Stimulated activated naive B cell treated with anti-CD40 and anti-IgM and Interleukin-4, amounts not matched to agents 10 μg/mL and 1 μg/mL and 100 μg/mL, for 72 hours (primary cell): Measurements from ENCODE around the gene S100A3.
A peak's percentile ranks its signal among the peaks of the same experiment; 100 is the strongest.
"Not testable (repeated sequence)": the region's sequence is repeated elsewhere in the genome, so short reads cannot be mapped to it uniquely, and the experiment has no call there.

Experiments used
- ATAC-seq, 2 donors: fragments of 150-1000 bp; cut with Tn5 transposase; replicated peaks; 2 replicates each; pipeline ENCODE4 v1.10.0; 2021; ENCODE audit warnings: moderate library complexity in 1 of 2
- DNase-seq: peaks from one replicate; pipeline ENCODE4 v3.0.0; 2021
- H3K27ac Mint-ChIP-seq: one replicate; pipeline ENCODE4 v1.8.0; 2022; ENCODE audit warnings: mild to moderate bottlenecking, mixed read lengths
- H3K27me3 Mint-ChIP-seq, 2 donors: one replicate each; pipeline ENCODE4 v1.8.0; 2022; ENCODE audit warnings: mixed read lengths in 2 of 2
- H3K36me3 Mint-ChIP-seq, 2 donors: one replicate each; pipeline ENCODE4 v1.8.0; 2022; ENCODE audit warnings: mixed read lengths in 2 of 2, mild to moderate bottlenecking in 1 of 2
- H3K4me1 Mint-ChIP-seq, 2 donors: one replicate each; pipeline ENCODE4 v1.8.0; 2022; ENCODE audit warnings: mixed read lengths in 2 of 2, mild to moderate bottlenecking in 1 of 2
- H3K4me3 Mint-ChIP-seq, 2 donors: one replicate each; pipeline ENCODE4 v1.8.0; 2022; ENCODE audit warnings: mild to moderate bottlenecking in 2 of 2, mixed read lengths in 2 of 2, moderate library complexity in 1 of 2
- H3K9me3 Mint-ChIP-seq, 2 donors: one replicate each; pipeline ENCODE4 v1.8.0; 2022; ENCODE audit warnings: mixed read lengths in 2 of 2, mild to moderate bottlenecking in 1 of 2

S100A3 gene, protein sequence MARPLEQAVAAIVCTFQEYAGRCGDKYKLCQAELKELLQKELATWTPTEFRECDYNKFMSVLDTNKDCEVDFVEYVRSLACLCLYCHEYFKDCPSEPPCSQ

DNA sequence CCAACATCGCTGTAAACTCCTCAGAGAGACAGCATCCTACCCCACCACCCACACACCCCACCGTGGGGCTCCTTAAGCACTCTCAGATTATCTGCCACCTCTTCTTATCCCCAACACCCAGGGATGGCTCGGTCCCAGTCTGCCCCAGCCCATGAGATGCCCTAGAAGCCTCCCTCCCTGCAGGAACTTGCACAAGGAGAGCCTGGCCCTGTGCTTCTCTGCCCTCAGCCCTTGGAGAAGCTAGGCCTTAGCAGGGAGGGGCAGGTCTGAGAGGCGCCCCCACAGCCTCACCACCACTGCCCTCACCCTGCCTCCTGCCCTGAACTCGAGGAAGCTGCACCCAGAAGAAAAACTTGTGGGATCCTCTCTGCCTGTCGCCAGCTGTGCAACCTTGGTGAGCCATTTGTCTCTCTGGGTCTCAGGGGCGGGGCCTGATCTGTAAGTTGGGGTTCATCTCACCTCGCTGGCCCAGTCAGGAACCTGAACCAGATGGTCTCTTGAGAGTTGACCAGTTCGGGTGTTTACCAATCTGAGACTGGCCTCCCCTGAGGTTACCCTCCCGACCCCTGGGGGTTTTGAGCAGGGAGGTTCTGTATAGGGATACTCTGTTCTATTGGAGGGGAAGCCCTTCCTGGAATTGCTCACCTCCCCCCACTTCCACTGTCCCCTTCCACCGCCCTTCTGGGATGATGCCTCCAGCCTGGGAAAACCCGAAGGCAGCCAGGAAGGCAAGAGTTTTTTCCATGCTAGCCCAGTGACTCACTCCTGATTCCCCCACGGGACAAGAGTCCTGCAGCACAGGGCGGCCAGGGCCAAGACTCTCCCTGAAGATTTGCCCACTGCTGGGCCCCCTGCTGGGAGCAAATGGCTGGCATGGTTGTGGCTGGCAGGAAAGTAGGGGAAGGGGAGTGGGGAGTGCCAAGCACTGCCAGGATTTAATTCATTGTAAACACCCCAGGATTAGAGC, at the start of gene S100A3:
TSS of gene S100A3 (minus strand) at position 537 of the 967 bp plus-strand sequence. CDS start 773 bp downstream, outside the sequence.
- H3K36me3 Mint-ChIP-seq, result peaks cover 3 to 19% of the 10 kb centered on the region in 2 donors
- no peak for DNase-seq
- peaks cover 32 to 50% of the 10 kb centered on the region in 2 donors for H3K4me1 Mint-ChIP-seq
- peak within 1 kb of the TSS; percentile 14 for H3K27ac Mint-ChIP-seq
- peaks cover 0 to 1% of the 10 kb centered on the region in 2 donors for H3K9me3 Mint-ChIP-seq
- no peak for ATAC-seq
- peaks cover 0 to 13% of the 10 kb centered on the region in 2 donors for H3K27me3 Mint-ChIP-seq
- no peak within 1 kb of the TSS for H3K4me3 Mint-ChIP-seq

DNA sequence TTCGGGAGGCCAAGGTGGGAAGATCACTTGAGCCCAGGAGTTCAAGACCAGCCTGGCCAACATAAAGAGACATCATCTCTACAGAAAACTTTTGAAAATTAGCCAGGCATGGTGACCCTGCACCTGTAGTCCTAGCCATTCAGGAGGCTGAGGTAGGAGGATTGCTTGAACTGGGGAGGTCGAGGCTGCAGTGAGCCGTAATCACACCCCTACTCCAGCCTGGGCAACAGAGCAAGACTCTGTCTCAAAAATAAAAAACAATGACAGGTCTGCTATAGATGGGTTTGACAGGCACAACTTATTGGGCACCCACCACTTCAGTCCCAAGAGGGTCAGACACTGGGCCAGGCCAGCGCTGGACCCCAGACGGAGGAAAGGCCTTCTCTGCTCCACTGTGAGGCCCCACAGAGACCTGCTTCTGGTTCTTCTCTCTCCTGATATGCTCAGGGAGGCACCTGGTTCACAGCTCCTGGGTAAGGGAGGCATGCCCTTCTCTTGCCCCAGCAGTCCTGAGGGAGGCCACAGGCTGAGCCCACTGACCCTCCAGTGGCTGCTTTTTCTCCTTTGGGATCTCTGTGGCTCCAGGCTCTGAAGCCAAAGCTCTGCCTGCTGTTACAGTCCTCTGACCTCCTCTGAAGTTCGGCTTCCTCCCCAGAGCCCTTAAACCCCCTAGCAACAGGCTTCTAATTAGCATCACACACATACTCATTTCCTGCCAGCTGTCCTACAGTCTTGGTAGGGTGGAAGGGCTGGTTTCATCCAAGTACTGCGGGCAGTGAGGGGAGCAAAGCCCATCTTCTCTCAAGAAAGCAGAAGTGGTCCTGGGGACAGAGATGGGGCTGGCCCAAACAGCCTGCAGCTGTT, 49.5 kb upstream of the S100A3 start:
- Mint-ChIP-seq H3K4me1 (peaks cover 28 to 54% of the 10 kb centered on the region in 2 donors), H3K9me3 (no peaks in the 10 kb centered on the region), H3K27me3 (no peaks in the 10 kb centered on the region), H3K36me3 (no peaks in the 10 kb centered on the region), H3K4me3 (peak overlapping the region; percentile 51 to 76), H3K27ac (peak overlapping the region; percentile 96)
- ATAC-seq (peak; percentile 98), DNase-seq (peak; percentile 84)

DNA sequence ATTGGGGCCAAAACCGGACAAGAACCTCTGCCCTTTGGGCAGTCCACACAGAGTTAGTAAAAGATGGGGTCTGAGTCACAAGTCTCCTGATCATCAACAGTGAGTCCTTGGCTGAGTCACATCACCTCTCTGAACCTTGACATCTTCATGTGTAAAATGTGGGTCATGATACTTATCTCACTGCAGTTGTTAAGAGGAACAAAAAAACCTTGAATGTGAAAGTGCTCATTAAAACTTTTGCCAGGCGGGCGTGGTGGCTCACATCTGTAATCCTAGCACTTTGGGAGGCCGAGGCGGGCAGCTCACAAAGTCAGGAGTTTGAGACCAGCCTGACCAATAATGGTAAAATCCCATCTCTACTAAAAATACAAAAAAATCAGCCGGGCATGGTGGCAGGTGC, 48.1 kb upstream of the S100A3 start:
- peak overlapping the region; percentile 50 to 63 for H3K4me3 Mint-ChIP-seq
- no peaks in the 10 kb centered on the region for H3K36me3 Mint-ChIP-seq

DNA sequence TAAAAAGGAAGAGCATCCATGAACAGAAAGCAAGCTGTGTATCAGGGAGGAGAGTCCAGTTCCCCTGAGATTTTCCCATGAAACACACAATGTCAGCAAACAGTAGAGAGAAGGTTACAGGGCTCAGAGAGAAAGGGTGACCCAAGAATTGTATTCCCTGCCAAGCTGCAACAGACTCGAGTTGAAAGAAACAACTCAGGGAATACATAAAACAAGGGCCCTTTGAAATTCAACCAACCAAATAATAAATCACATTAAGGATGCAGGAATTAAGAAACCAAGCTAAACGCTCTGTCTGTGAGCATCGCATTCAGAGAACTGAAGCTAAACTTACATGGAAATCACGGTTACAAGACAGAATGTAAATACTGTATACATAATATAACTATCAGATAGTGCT, 43.7 kb upstream of the S100A3 start:
- Mint-ChIP-seq H3K36me3 (no peaks in the 10 kb centered on the region), H3K27ac (no peak overlapping the region), H3K9me3 (no peaks in the 10 kb centered on the region), H3K4me1 (peaks cover 10 to 11% of the 10 kb centered on the region in 2 donors), H3K27me3 (no peaks in the 10 kb centered on the region), H3K4me3 (no peak overlapping the region)
- no peak for DNase-seq
- ATAC-seq, result no peak

More for the DNA sequence above, 48.1 kb upstream of the S100A3 start:
- Mint-ChIP-seq H3K9me3 (no peaks in the 10 kb centered on the region), H3K27me3 (no peaks in the 10 kb centered on the region), H3K27ac (peak overlapping the region; percentile 96), H3K4me1 (peaks cover 28 to 47% of the 10 kb centered on the region in 2 donors)
- ATAC-seq, result peak; percentile 65 to 66
- peak; percentile 22 for DNase-seq

DNA sequence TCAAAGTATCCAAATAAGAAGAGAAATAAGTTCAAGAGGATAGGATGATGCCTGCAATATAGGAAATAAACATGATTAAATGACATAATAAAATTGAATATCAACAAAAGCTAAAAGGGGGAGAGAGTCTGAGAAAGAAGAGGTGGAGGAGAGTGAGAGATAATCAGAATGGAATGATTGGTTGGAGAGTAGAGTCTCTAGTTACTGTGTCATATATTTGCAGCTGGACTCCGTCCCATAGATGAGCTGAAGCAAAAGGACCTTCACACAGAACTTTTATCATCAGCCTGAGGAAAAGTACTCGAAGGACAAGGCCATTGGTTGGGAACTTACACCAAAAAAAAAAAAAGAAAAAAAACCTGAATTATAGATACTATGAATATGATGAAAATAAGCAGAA, 39.4 kb upstream of the S100A3 start:
- no peak overlapping the region for H3K27ac Mint-ChIP-seq
- no peaks in the 10 kb centered on the region for H3K9me3 Mint-ChIP-seq
- H3K4me3 Mint-ChIP-seq, result no peak overlapping the region
- peaks cover 0 to 2% of the 10 kb centered on the region in 2 donors for H3K4me1 Mint-ChIP-seq
- no peaks in the 10 kb centered on the region for H3K27me3 Mint-ChIP-seq
- DNase-seq (no peak), ATAC-seq (no peak)
- no peaks in the 10 kb centered on the region for H3K36me3 Mint-ChIP-seq

DNA sequence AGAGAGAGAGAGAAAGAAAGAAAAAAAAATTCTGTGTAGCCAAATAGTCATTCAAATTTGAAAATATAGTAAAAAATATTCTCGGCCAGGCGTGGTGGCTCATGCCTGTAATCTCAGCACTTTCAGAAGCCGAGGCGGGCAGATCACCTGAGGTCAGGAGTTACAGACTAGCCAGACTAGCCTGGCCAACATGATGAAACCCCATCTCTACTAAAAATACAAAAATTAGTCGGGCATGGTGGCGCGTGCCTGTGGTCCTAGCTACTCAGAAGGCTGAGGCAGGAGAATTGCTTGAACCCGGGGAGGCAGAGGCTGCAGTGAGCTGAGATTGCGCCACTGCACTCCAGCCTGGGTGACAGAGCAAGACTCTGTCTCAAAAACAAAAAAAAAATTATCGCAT, 39.0 kb upstream of the S100A3 start:
- not testable (repeated sequence) for DNase-seq, H3K4me1 Mint-ChIP-seq, H3K36me3 Mint-ChIP-seq, H3K27ac Mint-ChIP-seq, H3K4me3 Mint-ChIP-seq, ATAC-seq, H3K9me3 Mint-ChIP-seq, H3K27me3 Mint-ChIP-seq

DNA sequence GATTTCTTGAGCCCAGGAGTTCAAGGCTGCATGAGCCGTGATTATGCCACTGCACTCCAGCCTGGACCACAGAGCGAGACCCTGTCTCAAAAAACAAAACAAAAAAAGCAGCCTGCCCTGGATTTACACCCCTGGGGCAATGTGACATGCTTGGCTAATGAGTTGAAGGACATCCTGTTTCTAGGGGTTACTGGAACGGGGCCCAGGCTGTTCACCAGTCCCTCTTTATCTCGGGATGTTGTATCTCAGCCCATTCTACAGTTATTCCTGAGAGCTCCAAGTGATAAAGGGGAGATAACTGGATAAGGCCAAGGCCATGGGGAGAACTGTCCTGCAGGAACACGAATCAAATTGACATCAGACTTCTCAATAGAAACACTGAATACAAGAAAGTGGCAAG, 38.3 kb upstream of the S100A3 start:
- Mint-ChIP-seq H3K36me3 (no peaks in the 10 kb centered on the region), H3K27ac (no peak overlapping the region), H3K4me1 (peaks cover 0 to 2% of the 10 kb centered on the region in 2 donors), H3K4me3 (no peak overlapping the region), H3K9me3 (no peaks in the 10 kb centered on the region), H3K27me3 (no peaks in the 10 kb centered on the region)
- DNase-seq (no peak), ATAC-seq (no peak)

DNA sequence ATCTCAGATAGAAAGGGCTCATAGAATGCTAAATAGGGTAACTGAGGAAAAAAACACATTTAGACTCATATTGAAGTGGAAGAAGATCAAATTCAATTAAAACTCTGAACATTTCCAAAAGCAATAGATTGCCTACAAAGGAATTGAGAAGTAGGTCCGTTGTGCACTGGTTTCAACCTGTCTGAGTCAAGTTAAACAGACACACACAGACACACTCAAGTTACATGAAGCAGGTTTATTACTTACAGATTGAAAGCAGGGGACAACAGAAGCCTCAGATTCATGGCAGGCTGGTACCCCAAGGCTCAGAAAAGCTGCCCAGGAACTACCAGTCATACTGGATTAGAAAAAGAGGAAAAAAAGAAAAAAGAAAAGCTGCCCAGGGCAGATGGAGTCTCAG, 37.3 kb upstream of the S100A3 start:
- Mint-ChIP-seq H3K27me3 (no peaks in the 10 kb centered on the region), H3K9me3 (no peaks in the 10 kb centered on the region), H3K4me3 (no peak overlapping the region), H3K27ac (no peak overlapping the region), H3K4me1 (peaks cover 0 to 2% of the 10 kb centered on the region in 2 donors), H3K36me3 (no peaks in the 10 kb centered on the region)
- ATAC-seq, result no peak
- no peak for DNase-seq

DNA sequence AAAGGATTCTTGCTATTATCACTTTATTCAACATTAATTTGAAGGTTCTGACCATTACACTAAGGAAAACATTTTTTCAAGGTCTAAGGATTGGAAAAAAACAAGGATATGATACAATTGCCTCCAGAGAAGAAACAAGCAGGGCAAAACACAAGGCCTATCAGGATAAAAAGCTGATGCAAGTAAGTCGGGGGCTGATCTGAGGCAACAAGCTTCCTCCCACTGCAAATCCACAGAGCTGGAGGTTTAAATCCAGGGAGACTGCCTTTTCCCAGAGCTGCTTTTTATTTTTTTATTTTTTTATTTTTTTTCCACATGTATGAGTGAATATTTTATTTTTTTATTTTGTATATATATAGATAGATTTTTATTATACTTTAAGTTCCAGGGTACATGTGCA, 35.9 kb upstream of the S100A3 start:
- Mint-ChIP-seq H3K27ac (no peak overlapping the region), H3K4me3 (no peak overlapping the region), H3K9me3 (no peaks in the 10 kb centered on the region), H3K27me3 (no peaks in the 10 kb centered on the region), H3K4me1 (peaks cover 0 to 2% of the 10 kb centered on the region in 2 donors), H3K36me3 (no peaks in the 10 kb centered on the region)
- no peak for ATAC-seq
- no peak for DNase-seq

DNA sequence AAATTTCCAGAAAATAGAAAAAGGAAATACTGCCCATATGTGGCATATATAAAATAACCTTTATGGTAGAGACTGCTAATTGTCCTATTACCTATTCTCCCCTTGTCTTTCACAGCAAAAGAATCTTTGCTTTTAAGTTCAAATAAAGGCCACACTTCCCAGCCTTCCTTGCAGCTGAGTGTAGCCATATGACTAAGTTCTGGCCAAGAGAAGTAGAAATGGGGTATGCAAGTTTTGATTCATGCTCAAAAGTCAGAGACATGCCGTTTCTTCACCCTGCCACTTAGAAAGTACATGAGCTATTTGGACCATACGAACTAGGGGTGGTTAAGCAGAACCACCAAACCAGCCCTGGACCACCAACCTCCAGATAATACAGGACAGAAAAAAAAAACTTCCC, 34.9 kb upstream of the S100A3 start:
- Mint-ChIP-seq H3K9me3 (no peaks in the 10 kb centered on the region), H3K27me3 (no peaks in the 10 kb centered on the region), H3K4me3 (no peak overlapping the region), H3K27ac (no peak overlapping the region), H3K4me1 (peaks cover 0 to 2% of the 10 kb centered on the region in 2 donors), H3K36me3 (no peaks in the 10 kb centered on the region)
- DNase-seq (no peak), ATAC-seq (no peak)

DNA sequence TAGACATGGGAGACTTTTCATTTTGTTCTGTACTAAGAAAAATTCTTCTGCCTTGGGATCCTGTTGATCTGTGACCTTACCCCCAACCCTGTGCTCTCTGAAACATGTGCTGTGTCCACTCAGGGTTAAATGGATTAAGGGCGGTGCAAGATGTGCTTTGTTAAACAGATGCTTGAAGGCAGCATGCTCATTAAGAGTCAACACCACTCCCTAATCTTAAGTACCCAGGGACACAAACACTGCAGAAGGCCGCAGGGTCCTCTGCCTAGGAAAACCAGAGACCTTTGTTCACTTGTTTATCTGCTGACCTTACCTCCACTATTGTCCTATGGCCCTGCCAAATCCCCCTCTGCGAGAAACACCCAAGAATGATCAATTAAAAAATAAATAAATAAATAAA, 34.5 kb upstream of the S100A3 start:
- H3K36me3 Mint-ChIP-seq, ATAC-seq: not testable (repeated sequence)

DNA sequence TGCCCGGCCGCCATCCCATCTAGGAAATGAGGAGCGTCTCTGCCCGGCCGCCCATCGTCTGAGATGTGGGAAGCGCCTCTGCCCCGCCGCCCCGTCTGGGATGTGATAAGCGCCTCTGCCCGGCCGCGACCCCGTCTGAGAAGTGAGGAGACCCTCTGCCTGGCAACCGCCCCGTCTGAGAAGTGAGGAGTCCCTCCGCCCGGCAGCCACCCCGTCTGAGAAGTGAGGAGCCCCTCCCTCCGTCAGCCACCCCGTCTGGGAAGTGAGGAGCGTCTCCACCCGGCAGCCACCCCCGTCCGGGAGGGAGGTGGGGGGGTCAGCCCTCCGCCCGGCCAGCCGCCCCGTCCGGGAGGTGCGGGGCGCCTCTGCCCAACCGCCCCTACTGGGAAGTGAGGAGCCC, 33.8 kb upstream of the S100A3 start:
- not testable (repeated sequence) for H3K4me1 Mint-ChIP-seq, H3K36me3 Mint-ChIP-seq, DNase-seq, H3K27me3 Mint-ChIP-seq, H3K4me3 Mint-ChIP-seq, ATAC-seq, H3K9me3 Mint-ChIP-seq, H3K27ac Mint-ChIP-seq

More for the DNA sequence above, 34.5 kb upstream of the S100A3 start:
- not testable (repeated sequence) for H3K4me1 Mint-ChIP-seq, H3K4me3 Mint-ChIP-seq, H3K27ac Mint-ChIP-seq, H3K27me3 Mint-ChIP-seq, DNase-seq, H3K9me3 Mint-ChIP-seq

DNA sequence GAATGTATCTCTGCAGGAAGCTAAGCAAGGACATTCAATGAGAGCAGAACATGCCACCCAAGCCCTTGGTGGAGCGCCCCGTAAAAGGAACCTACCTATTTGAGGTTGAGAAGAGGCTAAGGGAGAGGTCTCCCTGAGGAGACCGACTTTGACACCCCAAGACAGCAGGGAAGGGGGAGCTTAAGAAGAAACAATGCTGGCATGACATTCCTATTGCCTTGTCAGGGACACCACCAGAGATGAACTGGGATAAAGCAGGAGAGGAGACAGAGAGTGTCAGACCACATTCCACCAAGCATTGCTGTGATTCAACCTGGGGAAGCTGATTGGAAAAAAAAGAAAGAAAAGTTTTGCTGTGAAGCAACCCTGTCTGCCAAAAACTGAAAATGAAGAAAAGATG, 29.9 kb upstream of the S100A3 start:
- H3K4me3 Mint-ChIP-seq, result no peak overlapping the region

DNA sequence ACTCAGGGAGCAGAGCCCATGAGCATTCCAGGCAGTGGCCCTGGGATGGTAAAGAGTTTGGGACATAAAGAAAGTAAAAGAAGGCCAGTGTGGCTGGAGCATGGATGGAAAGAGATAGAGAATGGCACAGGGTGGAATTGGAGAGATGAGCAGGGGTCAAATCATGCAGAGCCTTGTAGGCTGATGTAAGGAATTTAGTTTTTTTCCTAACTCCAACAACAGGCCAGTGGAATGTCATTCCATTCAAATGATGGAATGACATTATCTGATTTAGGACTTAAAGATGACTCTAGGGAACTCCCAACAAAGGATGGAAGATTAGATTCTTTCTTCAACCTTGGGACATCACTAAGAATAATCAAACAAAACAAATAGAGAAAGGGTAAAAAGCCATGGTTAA, 29.4 kb upstream of the S100A3 start:
- ATAC-seq (no peak), DNase-seq (no peak)
- Mint-ChIP-seq H3K4me1 (peaks cover 3 to 16% of the 10 kb centered on the region in 2 donors), H3K36me3 (no peaks in the 10 kb centered on the region), H3K9me3 (no peaks in the 10 kb centered on the region), H3K4me3 (no peak overlapping the region), H3K27ac (no peak overlapping the region), H3K27me3 (peaks cover 7 to 9% of the 10 kb centered on the region in 2 donors)

More for the DNA sequence above, 29.9 kb upstream of the S100A3 start:
- peaks cover 3 to 12% of the 10 kb centered on the region in 2 donors for H3K4me1 Mint-ChIP-seq
- ATAC-seq, result no peak
- peaks cover 7 to 9% of the 10 kb centered on the region in 2 donors for H3K27me3 Mint-ChIP-seq
- no peaks in the 10 kb centered on the region for H3K9me3 Mint-ChIP-seq
- no peak overlapping the region for H3K27ac Mint-ChIP-seq
- no peaks in the 10 kb centered on the region for H3K36me3 Mint-ChIP-seq
- no peak for DNase-seq
